Measurements from ENCODE around the gene DOHH.
A peak's percentile ranks its signal among the peaks of the same experiment; 100 is the strongest.

DOHH gene

GRCh38 chr19:3463714-3464586 is 36.5 kb downstream of the DOHH start:
- Histone ChIP-seq H4K20me1 (ENCODE audit: insufficient read depth) (no peaks in the 10 kb centered on the region), H3K27ac (no peak overlapping the region), H3K4me1 (ENCODE audit: low read depth, poor library complexity, severe bottlenecking) (peaks cover 12% of the 10 kb centered on the region), H3K36me3 (ENCODE audit: insufficient read depth) (no peaks in the 10 kb centered on the region), H3K9ac (no peak overlapping the region), H3K79me2 (ENCODE audit: insufficient read depth, low read depth) (no peaks in the 10 kb centered on the region), H3K27me3 (ENCODE audit: insufficient read depth, low read depth) (no peaks in the 10 kb centered on the region), H2AFZ (ENCODE audit: low read depth) (no peak overlapping the region), H3K4me3 (IDR thresholded peaks at IDR 0.05; ENCODE audit: insufficient read depth, low read depth, low read length) (no peak overlapping the region), H3K4me2 (no peak overlapping the region)
- TF ChIP-seq CTCF (conservative IDR thresholded peaks at IDR 0.05; ENCODE audit: low read depth, low read length), result no peak

- Histone ChIP-seq H3K9ac (no peak overlapping the region), H3K4me2 (no peak overlapping the region), H3K4me3 (IDR thresholded peaks at IDR 0.05; ENCODE audit: insufficient read depth, low read depth, low read length) (no peak overlapping the region), H3K27ac (no peak overlapping the region), H4K20me1 (ENCODE audit: insufficient read depth) (no peaks in the 10 kb centered on the region), H3K79me2 (ENCODE audit: insufficient read depth, low read depth) (no peaks in the 10 kb centered on the region), H2AFZ (ENCODE audit: low read depth) (no peak overlapping the region), H3K36me3 (ENCODE audit: insufficient read depth) (no peaks in the 10 kb centered on the region), H3K4me1 (ENCODE audit: low read depth, poor library complexity, severe bottlenecking) (peaks cover 20% of the 10 kb centered on the region), H3K27me3 (ENCODE audit: insufficient read depth, low read depth) (no peaks in the 10 kb centered on the region)
- no peak for TF ChIP-seq CTCF (conservative IDR thresholded peaks at IDR 0.05; ENCODE audit: low read depth, low read length)
These were observed 37.3 kb downstream of the DOHH start for GRCh38 chr19:3462991-3463713.

GRCh38 chr19:3459965-3460582 is 40.4 kb downstream of the DOHH start:
- H4K20me1 ChIP-seq (ENCODE audit: insufficient read depth), result no peaks in the 10 kb centered on the region
- H3K27me3 ChIP-seq (ENCODE audit: insufficient read depth, low read depth), result no peaks in the 10 kb centered on the region
- no peak overlapping the region for H3K9ac ChIP-seq
- no peak for TF ChIP-seq CTCF (conservative IDR thresholded peaks at IDR 0.05; ENCODE audit: low read depth, low read length)
- H3K79me2 ChIP-seq (ENCODE audit: insufficient read depth, low read depth), result no peaks in the 10 kb centered on the region
- no peak overlapping the region for H2AFZ ChIP-seq (ENCODE audit: low read depth)
- no peaks in the 10 kb centered on the region for H3K36me3 ChIP-seq (ENCODE audit: insufficient read depth)
- H3K4me3 ChIP-seq (IDR thresholded peaks at IDR 0.05; ENCODE audit: insufficient read depth, low read depth, low read length), result no peak overlapping the region
- H3K4me2 ChIP-seq, result peak overlapping the region; percentile 75; the same call in 1 of the 2 replicates
- H3K4me1 ChIP-seq (ENCODE audit: low read depth, poor library complexity, severe bottlenecking), result peaks cover 44% of the 10 kb centered on the region
- H3K27ac ChIP-seq, result no peak overlapping the region

- H3K4me3 ChIP-seq (IDR thresholded peaks at IDR 0.05; ENCODE audit: insufficient read depth, low read depth, low read length), result no peak overlapping the region
- H3K4me1 ChIP-seq (ENCODE audit: low read depth, poor library complexity, severe bottlenecking), result peaks cover 44% of the 10 kb centered on the region
- no peak overlapping the region for H3K9ac ChIP-seq
- H4K20me1 ChIP-seq (ENCODE audit: insufficient read depth), result no peaks in the 10 kb centered on the region
- H3K79me2 ChIP-seq (ENCODE audit: insufficient read depth, low read depth), result no peaks in the 10 kb centered on the region
- TF ChIP-seq CTCF (conservative IDR thresholded peaks at IDR 0.05; ENCODE audit: low read depth, low read length), result no peak
- no peaks in the 10 kb centered on the region for H3K36me3 ChIP-seq (ENCODE audit: insufficient read depth)
- no peaks in the 10 kb centered on the region for H3K27me3 ChIP-seq (ENCODE audit: insufficient read depth, low read depth)
- H2AFZ ChIP-seq (ENCODE audit: low read depth), result no peak overlapping the region
- H3K27ac ChIP-seq, result no peak overlapping the region
- H3K4me2 ChIP-seq, result peak overlapping the region; percentile 75
These were observed 41.2 kb downstream of the DOHH start for GRCh38 chr19:3459089-3459881.

All from KMS-11 (cell line).